Keratinocyte (primary cell): ENCODE results near the gene MEGF8. TPM values are rescaled to one million over a fixed set of nuclear protein-coding genes. Genes with fewer than 3 reads are reported as not detected.

Experiments
- DNase-seq: peaks from one replicate; pipeline ENCODE4 v3.0.0-alpha.2; 2011; ENCODE audit warnings: low read depth, missing footprints, low spot score
- FAIRE-seq: peaks from 2 replicates; lab custom pipeline; 2011; peaks lifted over from hg19 to GRCh38; lab: Jason Lieb, UNC
- H2AFZ ChIP-seq: 2 replicates; pipeline ENCODE4 v1.6.0; 2012; ENCODE audit warnings: low read length, control low read depth, inconsistent platforms; ENCODE audit not compliant: control insufficient read depth
- H3K27ac ChIP-seq: 2 replicates; pipeline ENCODE4 v1.5.1; 2011; ENCODE audit warnings: low read length; ENCODE audit not compliant: control insufficient read depth, insufficient read depth
- H3K27me3 ChIP-seq: 3 replicates; pipeline ENCODE4 v1.6.0; 2011; ENCODE audit warnings: low read length; ENCODE audit not compliant: control insufficient read depth, insufficient read depth; ENCODE audit errors: extremely low read depth
- H3K36me3 ChIP-seq, 2 experiments: 2 replicates in 1 of 2; 3 replicates in 1 of 2; pipeline ENCODE4 v1.5.1; 2011; ENCODE audit warnings: low read length in 2 of 2, mild to moderate bottlenecking in 1 of 2; ENCODE audit not compliant: control insufficient read depth in 2 of 2, insufficient read depth in 2 of 2; ENCODE audit errors: extremely low read depth in 1 of 2
- H3K4me1 ChIP-seq: 3 replicates; pipeline ENCODE4 v1.5.1; 2011; ENCODE audit warnings: low read length; ENCODE audit not compliant: control insufficient read depth, insufficient read depth; ENCODE audit errors: extremely low read depth
- H3K4me2 ChIP-seq: 3 replicates; pipeline ENCODE4 v1.6.0; 2011; ENCODE audit warnings: low read depth, low read length; ENCODE audit not compliant: control insufficient read depth, insufficient read depth; ENCODE audit errors: extremely low read depth
- H3K4me3 ChIP-seq, 3 experiments: fragments of 200-600 bp in 1 of 3; sonication (generic) in 1 of 3; 2 replicates in 2 of 3; 3 replicates in 1 of 3; pipeline ENCODE4 v1.5.1; 2011 to 2016; ENCODE audit warnings: low read length in 3 of 3, mild to moderate bottlenecking in 3 of 3, control low read depth in 2 of 3, inconsistent platforms in 1 of 3, low read depth in 1 of 3, mixed read lengths in 1 of 3, mixed run types in 1 of 3, moderate library complexity in 1 of 3; ENCODE audit not compliant: control insufficient read depth in 2 of 3, insufficient read depth in 2 of 3; ENCODE audit errors: extremely low read depth in 1 of 3
- H3K79me2 ChIP-seq: 2 replicates; pipeline ENCODE4 v1.6.0; 2012; ENCODE audit warnings: low read length; ENCODE audit not compliant: control insufficient read depth, insufficient read depth
- H3K9ac ChIP-seq: 3 replicates; pipeline ENCODE4 v1.6.0; 2011; ENCODE audit warnings: low read length; ENCODE audit not compliant: control insufficient read depth, insufficient read depth; ENCODE audit errors: extremely low read depth
- H3K9me1 ChIP-seq: 3 replicates; pipeline ENCODE4 v1.6.0; 2011; ENCODE audit warnings: low read length; ENCODE audit not compliant: control insufficient read depth, insufficient read depth; ENCODE audit errors: extremely low read depth
- H3K9me3 ChIP-seq: 2 replicates; pipeline ENCODE4 v1.5.1; 2012; ENCODE audit warnings: low read depth, low read length; ENCODE audit not compliant: control insufficient read depth
- H4K20me1 ChIP-seq: 3 replicates; pipeline ENCODE4 v1.6.0; 2011; ENCODE audit warnings: low read length; ENCODE audit not compliant: control insufficient read depth, insufficient read depth; ENCODE audit errors: extremely low read depth
- CTCF ChIP-seq, 3 experiments: IDR thresholded peaks in 1 of 3; conservative IDR thresholded peaks in 1 of 3; optimal IDR thresholded peaks in 1 of 3; 2 replicates in 2 of 3; 3 replicates in 1 of 3; pipeline versions ENCODE3 to v1.5.1; 2011; ENCODE audit warnings: low read length in 3 of 3, mild to moderate bottlenecking in 3 of 3, moderate library complexity in 2 of 3, control low read depth in 1 of 3, inconsistent platforms in 1 of 3; ENCODE audit not compliant: insufficient read depth in 2 of 3; ENCODE audit errors: extremely low read depth in 1 of 3
- EZH2 ChIP-seq: IDR thresholded peaks from one replicate; pipeline ENCODE4 v1.6.1; 2012; ENCODE audit warnings: inconsistent platforms, mild to moderate bottlenecking, low read length, moderate library complexity
- dilution Hi-C: fragments of 300-500 bp; cut with MboI; formaldehyde crosslinking; loops from one replicate; pipeline ENCODE4 v1.7.0; 2020; ENCODE audit warnings: low sequenced_read_pairs; ENCODE audit not compliant: extremely low pct_ligation_motif_present
- polyA plus RNA-seq, 5 experiments: library from polyadenylated mRNA; depleted of rRNA in 3 of 5; stranded (reverse) in 3 of 5; stranded (forward) in 1 of 5; unstranded in 1 of 5; fragments of >200 nt; gene quantifications; 1 replicate in 1 of 5; 2 replicates in 3 of 5; 3 replicates in 1 of 5; pipeline versions ENCODE4 v1.2.1 to v1.2.3, GENCODE V29; 2011 to 2012; ENCODE audit warnings: missing spikeins in 2 of 5, low read depth in 1 of 5, low replicate concordance in 1 of 5

MEGF8 gene
- polyA plus RNA-seq, 1 donor (not counting 4 experiments of a cell fraction or from before 2014, with no cell fraction given) = 4.1 TPM

- Histone ChIP-seq H3K4me2 (no peak overlapping the region), H2AFZ (no peak overlapping the region), H4K20me1 (no peaks in the 10 kb centered on the region), H3K36me3 (no peaks in the 10 kb centered on the region), H3K9ac (no peak overlapping the region), H3K9me3 (no peaks in the 10 kb centered on the region), H3K79me2 (no peaks in the 10 kb centered on the region), H3K9me1 (no peaks in the 10 kb centered on the region), H3K27me3 (peaks cover 30% of the 10 kb centered on the region), H3K27ac (no peak overlapping the region), H3K4me3 (no peak overlapping the region), H3K4me1 (no peaks in the 10 kb centered on the region)
- no peak for DNase-seq
- dilution Hi-C loops = no loop called here
- TF ChIP-seq EZH2 (no peak), CTCF (optimal IDR thresholded peaks at IDR 0.05 in 1 of 3, IDR thresholded peaks at IDR 0.05 in 1 of 3, conservative IDR thresholded peaks at IDR 0.05 in 1 of 3; ENCODE audit: extremely low read depth in 1 of 3, insufficient read depth in 2 of 3, low read length in 3 of 3) (peak in 1 of 3 experiments; percentile 26)
- FAIRE-seq = no peak
Measured at GRCh38 chr19:42311657-42312056, 13.8 kb upstream of the MEGF8 start.

GRCh38 chr19:42312370-42312769 lies 13.1 kb upstream of the MEGF8 start:
- Histone ChIP-seq H4K20me1 (no peaks in the 10 kb centered on the region), H3K9ac (no peak overlapping the region), H3K9me3 (no peaks in the 10 kb centered on the region), H3K27ac (no peak overlapping the region), H3K36me3 (no peaks in the 10 kb centered on the region), H3K4me3 (no peak overlapping the region), H3K9me1 (no peaks in the 10 kb centered on the region), H3K4me2 (no peak overlapping the region), H3K79me2 (no peaks in the 10 kb centered on the region), H3K27me3 (peaks cover 31% of the 10 kb centered on the region), H2AFZ (no peak overlapping the region), H3K4me1 (no peaks in the 10 kb centered on the region)
- TF ChIP-seq CTCF (optimal IDR thresholded peaks at IDR 0.05 in 1 of 3, IDR thresholded peaks at IDR 0.05 in 1 of 3, conservative IDR thresholded peaks at IDR 0.05 in 1 of 3; ENCODE audit: extremely low read depth in 1 of 3, insufficient read depth in 2 of 3, low read length in 3 of 3) (no peak), EZH2 (no peak)
- DNase-seq (no peak), FAIRE-seq (no peak)
- dilution Hi-C loops = no loop called here
